Measurements from ENCODE around the gene RNF130.

- no peak for TF ChIP-seq CTCF (IDR thresholded peaks at IDR 0.05)
- TF ChIP-seq POLR2A (IDR thresholded peaks at IDR 0.05) = no peak
- no peak for TF ChIP-seq POLR2AphosphoS5 (IDR thresholded peaks at IDR 0.05)
Observed at GRCh38 chr5:180007582-180007981, 64.0 kb downstream of the RNF130 start.

All from prostate gland (tissue), 2 donors.